Esophagus squamous epithelium (tissue), 4 donors: ENCODE data around the gene NRARP.

ENCODE experiments used
- POLR2A ChIP-seq, 4 donors: fragments of 450-650 bp; IDR thresholded peaks; one replicate each; pipeline ENCODE4 v1.6.1; 2017; ENCODE audit warnings: antibody characterized with exemption in 4 of 4, mild to moderate bottlenecking in 4 of 4, moderate library complexity in 3 of 4
- TF ChIP-seq, protein P1 (sequence below), 6 experiments: fragments of 450-650 bp in 4 of 6; fragments of 200-600 bp in 2 of 6; sonication (generic) in 2 of 6; IDR thresholded peaks; one replicate each; pipeline ENCODE4 v1.5.1; 2016 to 2019; ENCODE audit warnings: antibody characterized with exemption in 6 of 6, mild to moderate bottlenecking in 4 of 6, moderate library complexity in 4 of 6

DNA sequence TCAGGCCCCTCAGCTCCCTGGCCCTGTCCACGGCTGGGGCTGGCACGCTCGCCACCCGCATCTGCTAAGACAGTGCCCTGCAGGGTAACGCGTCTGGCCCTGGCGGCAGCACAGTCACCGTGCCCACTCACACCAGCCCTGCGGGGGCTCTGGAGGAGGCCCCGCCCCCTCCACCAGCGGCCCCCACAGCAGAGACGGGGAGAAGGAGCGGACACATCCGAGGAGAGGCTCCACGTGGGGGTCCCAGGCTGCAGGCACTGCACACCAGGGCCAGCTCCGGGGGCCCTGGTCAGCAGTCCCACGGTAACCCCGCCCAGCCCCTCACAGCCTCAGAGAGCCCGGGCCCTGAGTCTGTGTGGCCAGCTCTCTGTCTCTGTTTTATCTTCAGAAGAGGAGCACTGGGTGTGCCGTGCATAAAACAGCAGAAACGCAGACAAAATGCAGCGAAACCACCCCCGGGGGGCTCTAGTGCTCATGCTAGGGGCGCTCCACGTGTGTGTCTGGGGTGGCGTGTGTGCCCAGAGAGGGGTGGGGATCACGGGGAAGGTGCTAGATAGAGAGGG is 47.5 kb upstream of the NRARP start:
- TF ChIP-seq, protein P1, sequence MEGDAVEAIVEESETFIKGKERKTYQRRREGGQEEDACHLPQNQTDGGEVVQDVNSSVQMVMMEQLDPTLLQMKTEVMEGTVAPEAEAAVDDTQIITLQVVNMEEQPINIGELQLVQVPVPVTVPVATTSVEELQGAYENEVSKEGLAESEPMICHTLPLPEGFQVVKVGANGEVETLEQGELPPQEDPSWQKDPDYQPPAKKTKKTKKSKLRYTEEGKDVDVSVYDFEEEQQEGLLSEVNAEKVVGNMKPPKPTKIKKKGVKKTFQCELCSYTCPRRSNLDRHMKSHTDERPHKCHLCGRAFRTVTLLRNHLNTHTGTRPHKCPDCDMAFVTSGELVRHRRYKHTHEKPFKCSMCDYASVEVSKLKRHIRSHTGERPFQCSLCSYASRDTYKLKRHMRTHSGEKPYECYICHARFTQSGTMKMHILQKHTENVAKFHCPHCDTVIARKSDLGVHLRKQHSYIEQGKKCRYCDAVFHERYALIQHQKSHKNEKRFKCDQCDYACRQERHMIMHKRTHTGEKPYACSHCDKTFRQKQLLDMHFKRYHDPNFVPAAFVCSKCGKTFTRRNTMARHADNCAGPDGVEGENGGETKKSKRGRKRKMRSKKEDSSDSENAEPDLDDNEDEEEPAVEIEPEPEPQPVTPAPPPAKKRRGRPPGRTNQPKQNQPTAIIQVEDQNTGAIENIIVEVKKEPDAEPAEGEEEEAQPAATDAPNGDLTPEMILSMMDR (IDR thresholded peaks at IDR 0.05) = no peak
- no peak for TF ChIP-seq POLR2A (IDR thresholded peaks at IDR 0.05)
